ENCODE measurements around the gene JCAD. TPM values are rescaled to one million over a fixed set of nuclear protein-coding genes. Genes with fewer than 3 reads are reported as not detected.

JCAD gene
- total RNA-seq, 4 donors from 2014 or later = 21.7 to 112 (median 43.0) TPM

- TF ChIP-seq CTCF (IDR thresholded peaks at IDR 0.05; ENCODE audit: low read depth) = no peak
Observed at GRCh38 chr10:30011396-30011795, 48.0 kb downstream of the JCAD start.

DNA sequence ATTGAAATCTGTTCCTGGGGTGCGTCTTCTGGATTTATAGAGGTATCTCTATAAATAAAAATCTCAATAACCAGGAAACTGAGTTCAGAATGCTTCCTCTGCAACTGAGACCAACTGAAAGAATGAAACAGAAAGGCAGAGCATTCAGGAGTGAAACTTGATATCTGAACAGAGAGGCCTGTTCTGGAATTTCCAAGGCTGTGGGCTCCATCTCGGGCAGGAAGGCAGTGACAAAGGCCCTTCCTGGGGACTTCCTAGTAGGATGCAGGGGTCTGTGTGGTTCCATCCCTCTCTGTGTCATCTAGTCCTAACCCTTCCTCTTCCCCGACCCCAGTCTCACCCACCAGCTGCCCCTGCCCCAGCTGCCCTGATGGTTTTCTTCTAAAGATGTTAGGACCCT, 52.0 kb downstream of the JCAD start:
- no peak for TF ChIP-seq CTCF (IDR thresholded peaks at IDR 0.05; ENCODE audit: low read depth)

DNA sequence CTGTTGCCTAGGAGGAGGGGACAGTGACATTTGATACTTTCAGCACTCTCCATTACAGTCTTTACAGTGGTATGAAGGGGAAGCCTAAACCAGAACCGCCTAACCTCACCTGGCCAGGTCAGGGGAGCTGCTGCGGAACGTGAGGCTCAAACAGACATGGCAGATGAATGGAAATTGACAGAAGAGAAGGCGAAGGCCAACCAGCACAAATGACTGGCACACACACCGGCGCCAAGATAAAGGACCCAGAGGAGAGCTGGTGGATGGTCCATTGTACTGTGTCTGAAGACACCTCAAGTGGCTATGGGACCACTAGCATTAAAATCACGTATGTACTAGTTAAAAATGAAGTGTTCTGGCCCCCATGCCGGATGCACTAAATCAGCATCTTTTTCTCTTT, 53.0 kb downstream of the JCAD start:
- no peak for TF ChIP-seq CTCF (IDR thresholded peaks at IDR 0.05; ENCODE audit: low read depth)

DNA sequence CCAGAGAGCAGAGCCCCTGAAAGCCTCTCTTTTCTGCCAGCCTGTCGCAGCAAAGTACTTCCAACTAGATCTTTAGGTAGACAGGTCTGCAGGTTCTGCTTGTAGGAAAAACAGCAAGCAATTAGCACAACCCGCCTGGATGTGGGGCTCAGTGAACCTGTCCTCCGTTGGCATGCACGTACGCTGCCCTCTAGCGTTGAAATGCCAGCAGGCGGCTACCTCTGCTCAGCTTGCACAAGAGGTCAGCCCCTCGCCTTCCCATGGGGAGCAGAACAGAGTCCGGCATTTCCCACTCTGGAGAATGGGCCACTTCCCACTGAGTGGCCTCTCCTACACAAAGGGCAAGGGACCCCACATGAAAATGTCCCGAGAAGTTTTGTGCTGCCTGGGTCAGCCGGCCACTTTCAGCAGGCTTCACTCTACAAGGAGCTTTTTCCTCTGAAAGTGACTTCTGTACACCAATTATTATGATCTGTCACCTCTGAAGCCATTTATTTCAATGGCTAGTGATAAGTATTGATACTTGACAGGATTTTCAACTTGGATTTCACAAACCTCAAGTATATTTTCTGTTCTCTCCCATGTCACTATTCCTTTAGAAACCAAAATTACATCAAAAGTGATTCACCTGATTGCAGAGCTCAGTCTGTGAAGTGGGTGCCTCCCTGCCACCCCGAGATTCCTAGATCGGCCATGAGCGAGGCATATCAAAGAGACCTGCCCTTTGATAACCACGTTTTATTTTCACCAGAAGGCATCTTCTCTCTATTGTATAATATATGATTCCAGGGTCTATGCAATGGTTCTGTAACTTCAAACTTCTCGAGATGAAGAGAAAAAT, 56.7 kb downstream of the JCAD start:
- TF ChIP-seq CTCF (IDR thresholded peaks at IDR 0.05; ENCODE audit: low read depth) = no peak

GRCh38 chr10:30000802-30001571, 58.4 kb downstream of the JCAD start:
- no peak for TF ChIP-seq CTCF (IDR thresholded peaks at IDR 0.05; ENCODE audit: low read depth)

GRCh38 chr10:29998142-29998808, 61.1 kb downstream of the JCAD start:
- TF ChIP-seq CTCF (IDR thresholded peaks at IDR 0.05; ENCODE audit: low read depth) = no peak

DNA sequence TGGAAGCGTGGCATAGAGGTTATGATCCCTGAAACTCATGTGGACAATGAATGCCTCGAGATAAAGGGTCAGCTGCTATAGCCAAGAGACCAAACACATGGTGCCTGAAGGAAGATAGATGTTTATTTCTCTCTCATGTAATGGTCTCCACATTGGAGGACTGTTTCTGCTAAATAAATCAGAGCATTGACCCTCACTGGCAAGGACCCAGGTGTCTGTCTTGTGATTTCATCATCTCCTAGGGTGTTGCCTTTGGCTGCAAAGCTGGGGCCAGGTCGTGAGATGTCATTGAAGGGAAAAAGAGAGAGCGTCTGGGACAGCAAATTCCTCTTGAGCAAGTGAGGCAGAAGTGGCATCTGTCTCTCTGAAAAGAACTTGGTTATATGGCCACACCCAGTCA, 64.6 kb downstream of the JCAD start:
- TF ChIP-seq CTCF (IDR thresholded peaks at IDR 0.05; ENCODE audit: low read depth) = no peak
